Measurements from ENCODE around the gene KCNJ5.

The KCNJ5 gene

GRCh38 chr11:128936606-128937251 lies 45.6 kb downstream of the KCNJ5 start (continued):
- TF ChIP-seq ISL1 (CRISPR knock-in tag; IDR thresholded peaks at IDR 0.05), result no peak
- TF ChIP-seq RARB (CRISPR knock-in tag; IDR thresholded peaks at IDR 0.05), result no peak
- no peak for TF ChIP-seq ZNF8 (CRISPR knock-in tag; IDR thresholded peaks at IDR 0.05)
- TF ChIP-seq CSDC2 (CRISPR knock-in tag; IDR thresholded peaks at IDR 0.05), result no peak
- TF ChIP-seq TSHZ2 (CRISPR knock-in tag; IDR thresholded peaks at IDR 0.05), result no peak

- TF ChIP-seq CSDC2 (CRISPR knock-in tag; IDR thresholded peaks at IDR 0.05), result no peak
- TF ChIP-seq ZC3H10 (CRISPR knock-in tag; IDR thresholded peaks at IDR 0.05), result no peak
- no peak for TF ChIP-seq TSHZ2 (CRISPR knock-in tag; IDR thresholded peaks at IDR 0.05)
- TF ChIP-seq GLIS3 (CRISPR knock-in tag; IDR thresholded peaks at IDR 0.05), result no peak
- TF ChIP-seq ZNF8 (CRISPR knock-in tag; IDR thresholded peaks at IDR 0.05), result no peak
- TF ChIP-seq RARB (CRISPR knock-in tag; IDR thresholded peaks at IDR 0.05), result no peak
- ATAC-seq, result no peak
These were observed 46.3 kb downstream of the KCNJ5 start for GRCh38 chr11:128937480-128937879.

- TF ChIP-seq RARB (CRISPR knock-in tag; IDR thresholded peaks at IDR 0.05) (no peak), ZNF70 (CRISPR knock-in tag; IDR thresholded peaks at IDR 0.05) (no peak)
- ATAC-seq, result no peak
These were observed 47.2 kb downstream of the KCNJ5 start for GRCh38 chr11:128938156-128938885.

GRCh38 chr11:128939591-128939990 lies 48.4 kb downstream of the KCNJ5 start:
- no peak for TF ChIP-seq PPARA (CRISPR knock-in tag; IDR thresholded peaks at IDR 0.05; ENCODE audit: borderline replicate concordance)
- no peak for TF ChIP-seq OSR1 (CRISPR knock-in tag; IDR thresholded peaks at IDR 0.05)
- TF ChIP-seq ESRRG (CRISPR knock-in tag; IDR thresholded peaks at IDR 0.05), result no peak
- TF ChIP-seq TOX (CRISPR knock-in tag; IDR thresholded peaks at IDR 0.05; ENCODE audit: borderline replicate concordance), result no peak
- TF ChIP-seq ZNF70 (CRISPR knock-in tag; IDR thresholded peaks at IDR 0.05), result no peak
- TF ChIP-seq CSDC2 (CRISPR knock-in tag; IDR thresholded peaks at IDR 0.05), result no peak
- no peak for TF ChIP-seq ZNF8 (CRISPR knock-in tag; IDR thresholded peaks at IDR 0.05)
- no peak for TF ChIP-seq RARB (CRISPR knock-in tag; IDR thresholded peaks at IDR 0.05)
- no peak for TF ChIP-seq CREB5 (CRISPR knock-in tag; IDR thresholded peaks at IDR 0.05; ENCODE audit: low read depth)
- TF ChIP-seq ARNTL (CRISPR knock-in tag; IDR thresholded peaks at IDR 0.05; ENCODE audit: borderline replicate concordance, low read depth), result no peak
- TF ChIP-seq POU6F1 (CRISPR knock-in tag; IDR thresholded peaks at IDR 0.05; ENCODE audit: borderline replicate concordance, low read depth), result no peak
- no peak for TF ChIP-seq GLIS3 (CRISPR knock-in tag; IDR thresholded peaks at IDR 0.05)
- no peak for TF ChIP-seq ZFP30 (CRISPR knock-in tag; IDR thresholded peaks at IDR 0.05)
- no peak for TF ChIP-seq CSRNP3 (CRISPR knock-in tag; IDR thresholded peaks at IDR 0.05)
- no peak for TF ChIP-seq ZFP3 (CRISPR knock-in tag; IDR thresholded peaks at IDR 0.05)
- no peak for TF ChIP-seq PATZ1 (CRISPR knock-in tag; IDR thresholded peaks at IDR 0.05; ENCODE audit: borderline replicate concordance)
- ATAC-seq, result no peak
